ENCODE measurements around the gene TEF. TPM values are rescaled to one million over a fixed set of nuclear protein-coding genes. Genes with fewer than 3 reads are reported as not detected.

TEF gene
- total and polyA plus RNA-seq, 9 of the 15 experiments (the other 6 are each of a cell fraction or from before 2014, with no cell fraction given), result 0.04 to 3.1 (median 1.2) TPM

DNA sequence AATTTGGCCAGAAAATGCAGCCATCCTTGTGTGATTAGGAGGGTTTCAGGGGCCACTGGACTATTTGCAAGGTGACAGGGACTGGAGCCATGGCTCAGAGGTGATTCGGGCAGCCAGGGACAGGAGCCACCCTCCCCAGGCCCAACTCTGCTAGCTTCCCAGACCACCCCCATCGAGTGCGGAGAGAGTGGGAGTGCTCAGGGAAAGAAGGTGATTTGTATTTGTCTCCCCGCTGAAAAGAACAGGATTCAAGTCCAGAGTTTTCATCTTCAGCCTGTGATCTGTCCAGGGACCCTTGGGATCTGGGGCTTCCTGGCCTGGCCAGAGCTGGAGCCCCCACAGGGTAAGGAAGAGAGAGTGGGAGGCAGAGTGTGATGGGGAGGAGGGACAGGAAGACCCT, 22.4 kb upstream of the TEF start:
- H3K9ac ChIP-seq (ENCODE audit: insufficient read depth in 1 of 2, low read depth in 2 of 2, low read length in 2 of 2), result no peak overlapping the region
- intact Hi-C loops (cut with micrococcal nuclease), result no loop called here
- H4K20me1 ChIP-seq (replicated peaks; ENCODE audit: control insufficient read depth, insufficient read depth, low read length), result no peaks in the 10 kb centered on the region
- H2AFZ ChIP-seq (ENCODE audit: low read depth, low read length), result no peak overlapping the region
- H3K4me2 ChIP-seq (ENCODE audit: insufficient read depth, low read length), result no peak overlapping the region
- TF ChIP-seq, protein P1, sequence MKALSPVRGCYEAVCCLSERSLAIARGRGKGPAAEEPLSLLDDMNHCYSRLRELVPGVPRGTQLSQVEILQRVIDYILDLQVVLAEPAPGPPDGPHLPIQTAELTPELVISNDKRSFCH (CRISPR knock-in tag; IDR thresholded peaks at IDR 0.05), result no peak
- TF ChIP-seq, protein P1 (tag; IDR thresholded peaks at IDR 0.05), result no peak
- no peak for TF ChIP-seq ZNF445 (CRISPR knock-in tag; IDR thresholded peaks at IDR 0.05; ENCODE audit: low read depth)
- TF ChIP-seq ARID2 (IDR thresholded peaks at IDR 0.05), result no peak
- TF ChIP-seq RBFOX2 (IDR thresholded peaks at IDR 0.05; ENCODE audit: low read depth, low read length), result no peak
- TF ChIP-seq NRF1 (conservative IDR thresholded peaks at IDR 0.05 in 1 of 2, IDR thresholded peaks at IDR 0.05 in 1 of 2), result no peak
- TF ChIP-seq, protein P2, sequence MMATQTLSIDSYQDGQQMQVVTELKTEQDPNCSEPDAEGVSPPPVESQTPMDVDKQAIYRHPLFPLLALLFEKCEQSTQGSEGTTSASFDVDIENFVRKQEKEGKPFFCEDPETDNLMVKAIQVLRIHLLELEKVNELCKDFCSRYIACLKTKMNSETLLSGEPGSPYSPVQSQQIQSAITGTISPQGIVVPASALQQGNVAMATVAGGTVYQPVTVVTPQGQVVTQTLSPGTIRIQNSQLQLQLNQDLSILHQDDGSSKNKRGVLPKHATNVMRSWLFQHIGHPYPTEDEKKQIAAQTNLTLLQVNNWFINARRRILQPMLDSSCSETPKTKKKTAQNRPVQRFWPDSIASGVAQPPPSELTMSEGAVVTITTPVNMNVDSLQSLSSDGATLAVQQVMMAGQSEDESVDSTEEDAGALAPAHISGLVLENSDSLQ (IDR thresholded peaks at IDR 0.05), result no peak
- no peak for TF ChIP-seq ZC3H4 (CRISPR knock-in tag; IDR thresholded peaks at IDR 0.05; ENCODE audit: borderline replicate concordance)
- TF ChIP-seq ZNF696 (CRISPR knock-in tag; conservative IDR thresholded peaks at IDR 0.05), result no peak
- TF ChIP-seq MTA3 (IDR thresholded peaks at IDR 0.05; ENCODE audit: borderline replicate concordance), result no peak
- TF ChIP-seq, protein P3, sequence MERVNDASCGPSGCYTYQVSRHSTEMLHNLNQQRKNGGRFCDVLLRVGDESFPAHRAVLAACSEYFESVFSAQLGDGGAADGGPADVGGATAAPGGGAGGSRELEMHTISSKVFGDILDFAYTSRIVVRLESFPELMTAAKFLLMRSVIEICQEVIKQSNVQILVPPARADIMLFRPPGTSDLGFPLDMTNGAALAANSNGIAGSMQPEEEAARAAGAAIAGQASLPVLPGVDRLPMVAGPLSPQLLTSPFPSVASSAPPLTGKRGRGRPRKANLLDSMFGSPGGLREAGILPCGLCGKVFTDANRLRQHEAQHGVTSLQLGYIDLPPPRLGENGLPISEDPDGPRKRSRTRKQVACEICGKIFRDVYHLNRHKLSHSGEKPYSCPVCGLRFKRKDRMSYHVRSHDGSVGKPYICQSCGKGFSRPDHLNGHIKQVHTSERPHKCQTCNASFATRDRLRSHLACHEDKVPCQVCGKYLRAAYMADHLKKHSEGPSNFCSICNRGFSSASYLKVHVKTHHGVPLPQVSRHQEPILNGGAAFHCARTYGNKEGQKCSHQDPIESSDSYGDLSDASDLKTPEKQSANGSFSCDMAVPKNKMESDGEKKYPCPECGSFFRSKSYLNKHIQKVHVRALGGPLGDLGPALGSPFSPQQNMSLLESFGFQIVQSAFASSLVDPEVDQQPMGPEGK (CRISPR knock-in tag; IDR thresholded peaks at IDR 0.05; ENCODE audit: borderline replicate concordance), result no peak
- TF ChIP-seq BRCA1 (IDR thresholded peaks at IDR 0.05), result no peak
- TF ChIP-seq BRCA1 (CRISPR knock-in tag; IDR thresholded peaks at IDR 0.05), result no peak
- TF ChIP-seq ZNF589 (CRISPR knock-in tag; IDR thresholded peaks at IDR 0.05; ENCODE audit: low read depth), result no peak
- TF ChIP-seq RBM39 (optimal IDR thresholded peaks at IDR 0.05; ENCODE audit: low read depth, low read length), result no peak
- TF ChIP-seq ZNF316 (IDR thresholded peaks at IDR 0.05), result no peak
- TF ChIP-seq KHSRP (IDR thresholded peaks at IDR 0.05), result no peak
- H3K9me1 ChIP-seq (ENCODE audit: control insufficient read depth, insufficient read depth, low read length), result no peaks in the 10 kb centered on the region
- FAIRE-seq (no peak), DNase-seq (ENCODE audit: extremely low read depth in 1 of 4, low spot score in 3 of 4) (no peak), ATAC-seq (no peak)
- POLR2A ChIA-PET, result no interaction called here
- H3K4me1 ChIP-seq (replicated peaks in 1 of 2; ENCODE audit: control insufficient read depth in 2 of 2, insufficient read depth in 2 of 2, low read length in 2 of 2), result peaks cover 0 to 26% of the 10 kb centered on the region in 2 experiments; a peak in 4 of 5 replicates
- peaks cover 40% of the 10 kb centered on the region; the same call in 1 of the 3 replicates for H3K36me3 ChIP-seq (ENCODE audit: control insufficient read depth, insufficient read depth, low read length)
- CTCF ChIA-PET (ENCODE audit: low intra/inter-chr PET ratio), result no interaction called here
- H3K79me2 ChIP-seq (ENCODE audit: control insufficient read depth, insufficient read depth, low read length), result no peaks in the 10 kb centered on the region
- no peak overlapping the region for H3K4me3 ChIP-seq
- H3K27me3 ChIP-seq (ENCODE audit: control insufficient read depth in 2 of 2, insufficient read depth in 2 of 2, low read length in 2 of 2), result no peaks in the 10 kb centered on the region
- BruUV-seq (replicated peaks), result TSS peak; percentile 74
- in situ Hi-C loops (cut with MboI), result no loop called here
- WGBS (ENCODE audit: insufficient coverage, low coverage, missing lambda C conversion rate), result 72% methylated on average over 3 of the region's 4 CpGs
- no peaks in the 10 kb centered on the region for H3K9me3 ChIP-seq (replicated peaks; ENCODE audit: control insufficient read depth, insufficient read depth, low read depth, low read length)
- no peak overlapping the region for H3K27ac ChIP-seq (ENCODE audit: extremely low read depth, low read depth, low read length)
